T-helper 2 cell (primary cell): ENCODE measurements around the gene FOXI3.
"Not testable (repeated sequence)": the region's sequence is repeated elsewhere in the genome, so short reads cannot be mapped to it uniquely, and the experiment has no call there.

ENCODE experiments used
- DNase-seq, 5 experiments: peaks; one replicate each; pipeline versions ENCODE4 v3.0.0 to v3.0.0-alpha.2; 2012 to 2022

FOXI3 gene

DNA sequence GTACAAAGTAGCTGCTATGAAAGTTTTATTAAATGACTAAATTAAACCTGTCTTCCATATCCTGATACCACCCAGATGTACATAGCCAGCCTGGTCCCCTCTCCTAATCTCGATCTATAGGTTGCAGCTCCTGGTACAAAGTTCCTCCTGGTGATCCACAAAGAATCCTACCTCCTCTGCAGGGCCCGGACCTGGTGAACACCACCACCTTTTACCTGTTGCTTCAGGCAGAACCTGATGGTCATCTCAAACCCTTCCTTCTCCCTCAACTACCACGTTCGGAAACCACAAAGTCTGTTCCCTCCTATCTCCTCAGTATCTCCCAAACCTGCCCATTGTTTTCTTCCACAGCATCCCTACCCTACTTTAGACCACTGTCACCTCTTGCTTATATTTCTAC, 15.5 kb downstream of the FOXI3 start:
- no peak for DNase-seq

GRCh38 chr2:88429929-88430328, 22.6 kb downstream of the FOXI3 start:
- DNase-seq: no peak

- DNase-seq: no peak
Observed at GRCh38 chr2:88423733-88424132, 28.8 kb downstream of the FOXI3 start.

DNA sequence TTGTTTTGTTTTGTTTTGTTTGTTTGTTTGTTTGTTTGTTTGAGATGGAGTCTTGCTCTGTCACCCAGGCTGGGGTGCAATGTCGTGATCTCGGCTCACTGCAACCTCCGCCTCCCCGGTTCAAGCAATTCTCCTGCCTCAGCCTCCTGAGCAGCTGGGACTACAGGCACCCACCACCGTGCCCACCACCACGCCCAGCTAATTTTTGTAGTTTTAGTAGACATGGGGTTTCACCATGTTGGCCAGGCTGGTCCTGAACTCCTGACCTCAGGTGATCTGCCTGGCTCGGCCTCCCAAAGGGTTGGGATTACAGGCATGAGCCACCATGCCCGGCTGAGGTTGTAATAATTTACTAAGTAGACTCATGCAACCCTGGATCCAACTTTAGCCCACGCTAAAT, 33.4 kb downstream of the FOXI3 start:
- not testable (repeated sequence) for DNase-seq

GRCh38 chr2:88416016-88416663, 36.4 kb downstream of the FOXI3 start:
- DNase-seq: no peak

DNA sequence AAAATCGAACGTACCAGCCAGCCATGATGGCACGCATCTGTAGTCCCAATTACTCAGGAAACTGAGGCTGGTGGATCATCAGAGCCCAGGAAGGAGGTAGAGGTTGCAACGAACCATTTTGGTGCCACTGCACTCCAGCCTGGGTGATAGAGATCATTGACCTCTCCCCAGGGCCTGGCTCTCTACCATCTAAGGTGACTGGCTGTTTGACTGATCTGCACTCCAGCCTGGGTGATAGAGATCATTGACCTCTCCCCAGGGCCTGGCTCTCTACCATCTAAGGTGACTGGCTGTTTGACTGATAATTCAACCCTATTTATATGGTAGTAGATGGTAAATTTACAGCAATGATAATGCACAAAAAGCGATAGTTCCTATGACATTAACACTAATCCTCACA, 43.6 kb downstream of the FOXI3 start:
- DNase-seq: not testable (repeated sequence)

DNA sequence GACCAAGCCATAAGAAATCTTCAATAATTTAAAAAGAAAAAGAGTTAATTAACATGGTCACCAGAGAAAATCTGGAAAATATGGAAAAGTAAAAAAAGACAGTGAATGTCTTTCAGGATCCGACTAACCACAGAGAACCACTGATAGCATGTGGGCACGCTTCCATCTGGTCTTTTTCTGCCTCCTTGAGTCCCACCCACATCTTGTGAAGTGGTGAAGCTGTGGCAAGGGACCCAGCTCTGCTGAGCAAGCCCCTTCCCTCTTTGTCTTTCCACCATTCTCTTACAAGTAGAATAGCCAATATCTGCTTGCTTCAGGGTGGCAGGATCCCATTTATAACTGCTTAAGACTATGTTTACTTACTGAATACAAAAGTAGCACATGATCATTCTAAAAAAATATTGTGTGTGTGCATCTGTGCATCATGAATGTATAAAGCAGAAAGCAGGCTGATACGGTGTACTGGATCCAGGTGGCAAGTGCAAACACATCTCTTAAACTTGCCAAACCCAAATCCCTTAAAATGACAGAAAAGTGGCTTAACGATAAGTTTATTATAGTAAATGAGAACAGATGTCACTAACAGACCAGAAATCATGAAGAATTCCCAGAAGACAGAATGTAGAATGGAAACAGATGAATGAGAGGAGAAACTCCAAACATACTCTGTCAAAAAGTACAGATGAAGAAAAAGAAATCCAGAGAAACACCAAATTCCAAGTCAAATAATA, 52.3 kb downstream of the FOXI3 start:
- no peak for DNase-seq

- no peak for DNase-seq
Observed at GRCh38 chr2:88398180-88398579, 54.3 kb downstream of the FOXI3 start.
